ENCODE results near the gene ATXN7L1.

- TF ChIP-seq, protein P1, sequence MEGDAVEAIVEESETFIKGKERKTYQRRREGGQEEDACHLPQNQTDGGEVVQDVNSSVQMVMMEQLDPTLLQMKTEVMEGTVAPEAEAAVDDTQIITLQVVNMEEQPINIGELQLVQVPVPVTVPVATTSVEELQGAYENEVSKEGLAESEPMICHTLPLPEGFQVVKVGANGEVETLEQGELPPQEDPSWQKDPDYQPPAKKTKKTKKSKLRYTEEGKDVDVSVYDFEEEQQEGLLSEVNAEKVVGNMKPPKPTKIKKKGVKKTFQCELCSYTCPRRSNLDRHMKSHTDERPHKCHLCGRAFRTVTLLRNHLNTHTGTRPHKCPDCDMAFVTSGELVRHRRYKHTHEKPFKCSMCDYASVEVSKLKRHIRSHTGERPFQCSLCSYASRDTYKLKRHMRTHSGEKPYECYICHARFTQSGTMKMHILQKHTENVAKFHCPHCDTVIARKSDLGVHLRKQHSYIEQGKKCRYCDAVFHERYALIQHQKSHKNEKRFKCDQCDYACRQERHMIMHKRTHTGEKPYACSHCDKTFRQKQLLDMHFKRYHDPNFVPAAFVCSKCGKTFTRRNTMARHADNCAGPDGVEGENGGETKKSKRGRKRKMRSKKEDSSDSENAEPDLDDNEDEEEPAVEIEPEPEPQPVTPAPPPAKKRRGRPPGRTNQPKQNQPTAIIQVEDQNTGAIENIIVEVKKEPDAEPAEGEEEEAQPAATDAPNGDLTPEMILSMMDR (conservative IDR thresholded peaks at IDR 0.05; ENCODE audit: low read depth, low read length): peak; percentile 40; the same call in 1 of the 2 replicates
- TF ChIP-seq EZH2 (IDR thresholded peaks at IDR 0.05; ENCODE audit: borderline replicate concordance, low read depth, low read length, poor library complexity, severe bottlenecking): no peak
Observed at GRCh38 chr7:105876091-105876963, at the start of gene ATXN7L1.
